ENCODE measurements around the gene KIF15. TPM values are rescaled to one million over a fixed set of nuclear protein-coding genes. Genes with fewer than 3 reads are reported as not detected.
"Not testable (repeated sequence)": the region's sequence is repeated elsewhere in the genome, so short reads cannot be mapped to it uniquely, and the experiment has no call there.

The KIF15 gene
- total RNA-seq, 1 donor from 2014 or later: 11.3 TPM

DNA sequence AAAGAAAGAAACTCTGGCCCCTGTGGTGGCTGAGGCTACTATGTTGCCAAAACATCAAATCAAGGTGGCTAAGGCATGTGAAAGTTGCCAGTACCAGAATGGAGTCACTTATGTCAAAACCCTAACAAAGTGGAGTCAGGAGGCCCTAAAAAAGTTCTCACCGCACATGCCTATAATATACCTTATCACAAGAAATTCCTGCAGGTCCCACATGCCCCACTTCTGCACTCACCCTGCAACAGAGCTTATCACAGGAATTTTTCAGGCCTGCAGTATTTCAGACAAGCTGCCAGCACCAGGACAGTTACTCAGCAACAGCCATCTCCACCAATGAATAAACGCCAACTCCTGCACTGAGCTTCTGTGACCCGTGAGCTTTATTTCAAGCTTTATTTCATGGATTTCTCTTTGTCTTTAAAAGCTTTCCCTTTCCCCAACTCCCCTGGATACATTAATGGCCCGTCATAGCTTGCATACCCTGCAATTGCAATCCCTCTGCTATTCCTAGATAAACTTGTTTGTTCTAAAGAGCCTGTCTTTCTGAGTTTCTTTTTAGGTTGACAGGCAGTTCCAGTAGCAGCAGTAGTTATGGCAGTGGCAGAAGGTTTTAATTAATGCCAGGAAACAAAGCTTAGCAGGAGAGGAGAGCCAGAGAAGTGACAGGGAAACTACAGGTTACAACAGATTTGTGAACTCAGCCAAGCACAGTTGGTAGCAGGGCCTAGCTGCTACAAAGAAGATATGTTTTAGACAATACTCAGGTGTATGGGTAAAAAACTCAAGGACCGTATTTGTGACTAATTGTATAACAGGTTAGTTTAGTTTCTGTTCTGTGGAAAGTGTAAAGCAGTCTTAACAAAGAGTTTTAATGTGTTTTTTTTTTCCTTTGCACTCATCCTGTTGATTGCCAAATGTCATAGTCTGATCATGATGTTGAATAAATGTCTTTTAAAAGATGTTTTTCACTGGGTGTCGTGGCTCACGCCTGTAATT is 84.2 kb downstream of the KIF15 start:
- no peaks in the 10 kb centered on the region for H3K9me3 Mint-ChIP-seq
- peak; percentile 30 to 61 for DNase-seq (ENCODE audit: low spot score in 2 of 2, unreplicated experiment in 2 of 2)
- TF ChIP-seq, protein P1, sequence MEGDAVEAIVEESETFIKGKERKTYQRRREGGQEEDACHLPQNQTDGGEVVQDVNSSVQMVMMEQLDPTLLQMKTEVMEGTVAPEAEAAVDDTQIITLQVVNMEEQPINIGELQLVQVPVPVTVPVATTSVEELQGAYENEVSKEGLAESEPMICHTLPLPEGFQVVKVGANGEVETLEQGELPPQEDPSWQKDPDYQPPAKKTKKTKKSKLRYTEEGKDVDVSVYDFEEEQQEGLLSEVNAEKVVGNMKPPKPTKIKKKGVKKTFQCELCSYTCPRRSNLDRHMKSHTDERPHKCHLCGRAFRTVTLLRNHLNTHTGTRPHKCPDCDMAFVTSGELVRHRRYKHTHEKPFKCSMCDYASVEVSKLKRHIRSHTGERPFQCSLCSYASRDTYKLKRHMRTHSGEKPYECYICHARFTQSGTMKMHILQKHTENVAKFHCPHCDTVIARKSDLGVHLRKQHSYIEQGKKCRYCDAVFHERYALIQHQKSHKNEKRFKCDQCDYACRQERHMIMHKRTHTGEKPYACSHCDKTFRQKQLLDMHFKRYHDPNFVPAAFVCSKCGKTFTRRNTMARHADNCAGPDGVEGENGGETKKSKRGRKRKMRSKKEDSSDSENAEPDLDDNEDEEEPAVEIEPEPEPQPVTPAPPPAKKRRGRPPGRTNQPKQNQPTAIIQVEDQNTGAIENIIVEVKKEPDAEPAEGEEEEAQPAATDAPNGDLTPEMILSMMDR (IDR thresholded peaks at IDR 0.05; ENCODE audit: unreplicated experiment): no peak
- H3K27me3 Mint-ChIP-seq (ENCODE audit: low read depth): no peaks in the 10 kb centered on the region
- H3K4me1 Mint-ChIP-seq: peaks cover 42% of the 10 kb centered on the region
- peak overlapping the region; percentile 98 for H3K27ac Mint-ChIP-seq
- H3K36me3 Mint-ChIP-seq: peaks cover 6% of the 10 kb centered on the region
- no peak overlapping the region for H3K4me3 Mint-ChIP-seq

DNA sequence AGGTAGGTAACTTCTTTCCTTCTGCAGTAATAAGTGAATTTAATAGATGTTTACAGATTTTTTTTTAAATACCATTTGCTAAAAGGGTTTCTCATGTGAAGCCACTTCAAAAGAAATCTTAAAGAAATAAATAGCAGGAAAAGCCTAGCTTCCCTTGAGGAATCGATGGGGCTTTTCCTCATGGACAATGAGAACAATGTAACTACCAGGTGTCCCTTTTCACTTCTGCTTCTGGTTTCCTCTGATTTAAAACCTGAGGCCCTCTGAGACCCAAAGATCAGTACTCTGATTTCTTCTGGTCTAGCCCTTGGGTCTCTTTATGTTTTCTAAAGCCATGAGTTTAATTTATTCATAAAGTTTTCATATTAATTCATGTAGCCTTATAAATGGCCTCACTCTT is 87.0 kb downstream of the KIF15 start:
- peaks cover 34% of the 10 kb centered on the region for H3K4me1 Mint-ChIP-seq
- H3K27ac Mint-ChIP-seq: no peak overlapping the region
- H3K9me3 Mint-ChIP-seq: no peaks in the 10 kb centered on the region
- no peak overlapping the region for H3K4me3 Mint-ChIP-seq
- H3K36me3 Mint-ChIP-seq: peaks cover 4% of the 10 kb centered on the region
- no peak for DNase-seq (ENCODE audit: low spot score in 2 of 2, unreplicated experiment in 2 of 2)
- no peaks in the 10 kb centered on the region for H3K27me3 Mint-ChIP-seq (ENCODE audit: low read depth)
- TF ChIP-seq, protein P1 (IDR thresholded peaks at IDR 0.05; ENCODE audit: unreplicated experiment): no peak

DNA sequence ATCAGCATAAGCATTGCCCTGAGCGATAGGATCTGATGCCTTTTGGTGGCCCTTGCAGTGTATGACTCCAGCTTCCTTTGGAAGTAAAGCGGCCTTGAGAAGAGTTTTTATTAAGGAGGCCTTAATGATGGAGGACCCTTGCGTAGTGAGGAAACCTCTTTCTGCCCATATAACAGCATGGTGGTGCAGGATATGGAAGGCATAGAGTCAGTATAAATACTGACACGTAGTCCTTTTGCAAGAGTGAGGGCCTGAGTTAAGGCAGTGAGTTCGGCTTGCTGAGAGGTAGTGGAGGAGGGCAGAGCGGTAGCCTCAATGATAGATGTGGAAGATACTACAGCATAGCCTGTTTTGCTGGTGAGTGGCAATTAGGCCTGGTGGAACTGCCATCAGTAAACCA is 95.1 kb downstream of the KIF15 start:
- H3K4me3 Mint-ChIP-seq, H3K27ac Mint-ChIP-seq: not testable (repeated sequence)

DNA sequence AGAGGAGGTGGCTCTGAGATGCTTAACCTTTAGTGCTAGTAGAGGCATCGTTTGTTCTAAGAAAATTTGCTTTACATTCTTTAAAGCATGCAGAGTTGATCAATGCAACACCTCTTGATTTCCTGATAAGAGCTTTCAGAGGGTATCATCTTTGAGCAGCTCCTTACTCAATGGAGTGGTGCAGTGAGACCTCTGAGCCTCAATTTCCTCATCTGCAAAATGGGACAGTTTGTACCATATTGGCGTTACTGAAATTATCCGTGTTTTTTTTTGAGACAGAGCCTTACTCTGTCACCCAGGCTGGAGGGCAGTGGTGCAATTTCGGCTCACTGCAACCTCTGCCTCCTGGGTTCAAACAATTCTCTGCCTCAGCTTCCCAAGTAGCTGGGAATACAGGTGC is 98.5 kb downstream of the KIF15 start:
- Mint-ChIP-seq H3K4me1 (peaks cover 17% of the 10 kb centered on the region), H3K27me3 (ENCODE audit: low read depth) (no peaks in the 10 kb centered on the region), H3K9me3 (no peaks in the 10 kb centered on the region), H3K36me3 (peaks cover 8% of the 10 kb centered on the region), H3K4me3 (no peak overlapping the region), H3K27ac (peak overlapping the region; percentile 76)
- TF ChIP-seq, protein P1 (IDR thresholded peaks at IDR 0.05; ENCODE audit: unreplicated experiment): no peak
- no peak for DNase-seq (ENCODE audit: low spot score in 2 of 2, unreplicated experiment in 2 of 2)

More for the DNA sequence above, 95.1 kb downstream of the KIF15 start:
- H3K9me3 Mint-ChIP-seq; DNase-seq (ENCODE audit: low spot score in 2 of 2, unreplicated experiment in 2 of 2); H3K36me3 Mint-ChIP-seq; H3K4me1 Mint-ChIP-seq; H3K27me3 Mint-ChIP-seq (ENCODE audit: low read depth): not testable (repeated sequence)

DNA sequence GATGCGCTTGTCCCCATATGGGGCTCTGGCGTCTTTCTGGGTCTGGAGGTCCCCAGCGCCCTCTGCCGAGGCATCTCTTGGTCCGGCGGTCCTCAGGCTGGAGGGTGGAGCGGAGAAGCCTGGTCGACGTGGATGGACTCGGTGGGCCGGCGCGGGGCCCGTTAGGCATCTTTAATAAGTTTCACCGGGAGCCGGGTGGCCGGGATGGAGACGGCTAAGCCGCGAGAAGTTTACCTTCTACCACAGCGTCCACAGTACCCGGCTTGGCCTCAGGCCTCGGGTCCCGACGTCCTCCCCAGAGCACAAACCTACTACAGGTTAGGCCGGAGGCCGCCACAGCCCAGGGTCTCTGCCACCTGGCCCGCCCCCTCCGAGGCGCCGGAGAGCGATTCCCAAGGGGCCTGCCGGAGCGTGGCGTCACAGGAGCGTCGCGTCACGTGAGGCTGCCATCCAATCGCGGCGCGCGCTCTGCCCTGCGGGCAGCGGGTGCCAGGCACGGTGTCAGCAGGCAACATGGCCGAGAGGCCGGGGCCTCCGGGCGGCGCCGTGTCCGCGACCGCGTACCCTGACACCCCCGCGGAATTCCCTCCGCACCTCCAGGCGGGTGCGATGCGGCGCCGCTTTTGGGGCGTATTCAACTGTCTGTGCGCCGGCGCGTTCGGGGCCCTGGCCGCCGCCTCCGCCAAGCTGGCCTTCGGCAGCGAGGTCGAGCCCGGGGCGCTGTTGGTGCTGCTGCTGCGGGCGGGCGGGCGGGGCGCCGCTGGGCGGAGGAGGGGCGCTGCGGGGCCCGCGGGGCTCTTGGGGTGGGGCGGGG is 100.0 kb downstream of the KIF15 start, which contains the start of gene TMEM42:
Gene TMEM42, plus strand, starts transcription at position 501 of the 814 bp plus-strand sequence. Its CDS starts 13 bp downstream, at position 514.
- Mint-ChIP-seq H3K4me1 (peaks cover 17% of the 10 kb centered on the region), H3K27me3 (ENCODE audit: low read depth) (no peaks in the 10 kb centered on the region), H3K4me3 (peak within 1 kb of the TSS; percentile 83), H3K36me3 (peaks cover 19% of the 10 kb centered on the region), H3K9me3 (no peaks in the 10 kb centered on the region), H3K27ac (peak within 1 kb of the TSS; percentile 99)
- TF ChIP-seq, protein P1 (IDR thresholded peaks at IDR 0.05; ENCODE audit: unreplicated experiment): no peak
- DNase-seq (ENCODE audit: low spot score in 2 of 2, unreplicated experiment in 2 of 2): peak; percentile 88 to 91

Data from mesothelial cell of epicardium (in vitro differentiated cells).